H1 (cell line): ENCODE measurements around the gene PSMD13. TPM values are rescaled to one million over a fixed set of nuclear protein-coding genes. Genes with fewer than 3 reads are reported as not detected.

ENCODE experiments used
- polyA plus RNA-seq, 7 experiments: library from polyadenylated mRNA; depleted of rRNA in 3 of 7; stranded (reverse) in 5 of 7; unstranded in 2 of 7; fragments of >200 nt in 5 of 7; fragments of 200-250 nt in 2 of 7; gene quantifications; 1 replicate in 5 of 7; 2 replicates in 1 of 7; 4 replicates in 1 of 7; pipeline versions ENCODE4 v1.2.1 to v1.2.3, GENCODE V29; 2011 to 2013; ENCODE audit warnings: missing spikeins in 2 of 7, mixed read lengths in 2 of 7
- total RNA-seq: library from RNA; stranded (reverse); fragmentation: NEBNext Ultra II Directional; extraction: Animal tissue kit (Norgen Biotek cat#: 25700); gene quantifications from 2 replicates; pipeline ENCODE4 v1.2.1, GENCODE V29; 2021

Gene PSMD13
- total and polyA plus RNA-seq, 2 of the 8 experiments (the other 6 are each of a cell fraction or from before 2014, with no cell fraction given): 121 to 141 TPM

Other genes with a start within 250 kb of the PSMD13 start
- not detected in 2 replicates for gene SCGB1C1, start 43.9 kb upstream of the PSMD13 start, total RNA-seq
- not detected in 2 replicates for gene SCGB1C1, start 43.9 kb upstream of the PSMD13 start, polyA plus RNA-seq (2011; rRNA removed)
- gene BET1L, start 29.6 kb upstream of the PSMD13 start, total RNA-seq: 37.9 and 40.2 TPM in 2 replicates
- gene BET1L, start 29.6 kb upstream of the PSMD13 start, polyA plus RNA-seq (2011; rRNA removed): 61.9 and 71.1 TPM in 2 replicates
- 67.0 and 76.7 TPM in 2 replicates for gene RIC8A, start 29.3 kb upstream of the PSMD13 start, total RNA-seq
- 105 and 123 TPM in 2 replicates for gene RIC8A, start 29.3 kb upstream of the PSMD13 start, polyA plus RNA-seq (2011; rRNA removed)
- gene SIRT3, start 634 bp upstream of the PSMD13 start, total RNA-seq: 14.3 and 14.6 TPM in 2 replicates
- 21.6 and 25.5 TPM in 2 replicates for gene SIRT3, start 634 bp upstream of the PSMD13 start, polyA plus RNA-seq (2011; rRNA removed)
- not detected in 2 replicates for gene NLRP6, start 41.4 kb downstream of the PSMD13 start, total RNA-seq
- 0.06 TPM in 1 of 2 replicates, not detected in the other for gene NLRP6, start 41.4 kb downstream of the PSMD13 start, polyA plus RNA-seq (2011; rRNA removed)
- gene PGGHG, start 52.1 kb downstream of the PSMD13 start, total RNA-seq: 52.9 and 60.7 TPM in 2 replicates
- 34.8 and 61.4 TPM in 2 replicates for gene PGGHG, start 52.1 kb downstream of the PSMD13 start, polyA plus RNA-seq (2011; rRNA removed)
- not detected in 2 replicates for gene IFITM5, start 62.5 kb downstream of the PSMD13 start, total RNA-seq
- gene IFITM5, start 62.5 kb downstream of the PSMD13 start, polyA plus RNA-seq (2011; rRNA removed): 0.50 TPM in 1 of 2 replicates, not detected in the other
- 363 and 399 TPM in 2 replicates for gene IFITM2, start 70.8 kb downstream of the PSMD13 start, total RNA-seq
- 764 and 902 TPM in 2 replicates for gene IFITM2, start 70.8 kb downstream of the PSMD13 start, polyA plus RNA-seq (2011; rRNA removed)
- 394 and 417 TPM in 2 replicates for gene IFITM1, start 77.1 kb downstream of the PSMD13 start, total RNA-seq
- gene IFITM1, start 77.1 kb downstream of the PSMD13 start, polyA plus RNA-seq (2011; rRNA removed): 1,464 and 1,887 TPM in 2 replicates
- gene IFITM3, start 83.9 kb downstream of the PSMD13 start, total RNA-seq: 230 and 238 TPM in 2 replicates
- gene IFITM3, start 83.9 kb downstream of the PSMD13 start, polyA plus RNA-seq (2011; rRNA removed): 666 and 779 TPM in 2 replicates
- 76.3 and 89.0 TPM in 2 replicates for gene B4GALNT4, start 132.5 kb downstream of the PSMD13 start, total RNA-seq
- gene B4GALNT4, start 132.5 kb downstream of the PSMD13 start, polyA plus RNA-seq (2011; rRNA removed): 40.9 and 69.4 TPM in 2 replicates
- 28.5 and 28.7 TPM in 2 replicates for gene PKP3, start 157.2 kb downstream of the PSMD13 start, total RNA-seq
- gene PKP3, start 157.2 kb downstream of the PSMD13 start, polyA plus RNA-seq (2011; rRNA removed): 16.7 and 28.0 TPM in 2 replicates
- gene SIGIRR, start 178.0 kb downstream of the PSMD13 start, total RNA-seq: 66.3 and 68.9 TPM in 2 replicates
- gene SIGIRR, start 178.0 kb downstream of the PSMD13 start, polyA plus RNA-seq (2011; rRNA removed): 55.2 and 94.2 TPM in 2 replicates
- gene ANO9, start 205.0 kb downstream of the PSMD13 start, total RNA-seq: 18.0 and 20.0 TPM in 2 replicates
- 20.7 and 24.6 TPM in 2 replicates for gene ANO9, start 205.0 kb downstream of the PSMD13 start, polyA plus RNA-seq (2011; rRNA removed)
- gene PTDSS2, start 213.3 kb downstream of the PSMD13 start, total RNA-seq: 48.7 and 52.4 TPM in 2 replicates
- 68.2 and 108 TPM in 2 replicates for gene PTDSS2, start 213.3 kb downstream of the PSMD13 start, polyA plus RNA-seq (2011; rRNA removed)